Measurements from ENCODE around the gene LGR4. TPM values are rescaled to one million over a fixed set of nuclear protein-coding genes. Genes with fewer than 3 reads are reported as not detected.

Gene LGR4
- total RNA-seq, 3 donors from 2014 or later, result 81.9 to 185 (median 104) TPM

DNA sequence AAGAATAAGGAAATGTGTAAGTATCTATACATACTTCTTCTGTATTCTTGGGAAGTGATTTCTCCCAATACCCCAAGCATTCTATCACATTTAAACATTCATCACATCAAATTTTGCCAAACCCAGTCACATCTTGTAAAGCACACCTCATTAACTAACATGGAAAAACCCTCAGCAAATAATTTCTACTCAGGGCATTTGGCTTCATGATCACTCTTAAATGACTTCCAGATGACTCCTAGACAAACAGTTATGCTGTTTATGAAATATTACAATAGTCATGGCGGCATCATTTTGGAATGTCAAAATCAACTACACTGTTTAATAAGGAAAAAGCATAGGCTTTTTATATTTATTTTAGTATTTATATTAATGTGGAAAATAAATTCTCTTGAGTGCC lies 62.3 kb downstream of the LGR4 start:
- no peak overlapping the region for H3K4me3 ChIP-seq
- TF ChIP-seq, protein P1, sequence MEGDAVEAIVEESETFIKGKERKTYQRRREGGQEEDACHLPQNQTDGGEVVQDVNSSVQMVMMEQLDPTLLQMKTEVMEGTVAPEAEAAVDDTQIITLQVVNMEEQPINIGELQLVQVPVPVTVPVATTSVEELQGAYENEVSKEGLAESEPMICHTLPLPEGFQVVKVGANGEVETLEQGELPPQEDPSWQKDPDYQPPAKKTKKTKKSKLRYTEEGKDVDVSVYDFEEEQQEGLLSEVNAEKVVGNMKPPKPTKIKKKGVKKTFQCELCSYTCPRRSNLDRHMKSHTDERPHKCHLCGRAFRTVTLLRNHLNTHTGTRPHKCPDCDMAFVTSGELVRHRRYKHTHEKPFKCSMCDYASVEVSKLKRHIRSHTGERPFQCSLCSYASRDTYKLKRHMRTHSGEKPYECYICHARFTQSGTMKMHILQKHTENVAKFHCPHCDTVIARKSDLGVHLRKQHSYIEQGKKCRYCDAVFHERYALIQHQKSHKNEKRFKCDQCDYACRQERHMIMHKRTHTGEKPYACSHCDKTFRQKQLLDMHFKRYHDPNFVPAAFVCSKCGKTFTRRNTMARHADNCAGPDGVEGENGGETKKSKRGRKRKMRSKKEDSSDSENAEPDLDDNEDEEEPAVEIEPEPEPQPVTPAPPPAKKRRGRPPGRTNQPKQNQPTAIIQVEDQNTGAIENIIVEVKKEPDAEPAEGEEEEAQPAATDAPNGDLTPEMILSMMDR (IDR thresholded peaks at IDR 0.05), result no peak
- ATAC-seq (no peak), DNase-seq (no peak)
- intact Hi-C loops (cut with DNase I, micrococcal nuclease), result no loop called here
- no peaks in the 10 kb centered on the region for H3K4me1 ChIP-seq (ENCODE audit: low read depth)
- no peaks in the 10 kb centered on the region for H3K9me3 ChIP-seq
- H3K36me3 ChIP-seq (ENCODE audit: low read depth), result no peaks in the 10 kb centered on the region

DNA sequence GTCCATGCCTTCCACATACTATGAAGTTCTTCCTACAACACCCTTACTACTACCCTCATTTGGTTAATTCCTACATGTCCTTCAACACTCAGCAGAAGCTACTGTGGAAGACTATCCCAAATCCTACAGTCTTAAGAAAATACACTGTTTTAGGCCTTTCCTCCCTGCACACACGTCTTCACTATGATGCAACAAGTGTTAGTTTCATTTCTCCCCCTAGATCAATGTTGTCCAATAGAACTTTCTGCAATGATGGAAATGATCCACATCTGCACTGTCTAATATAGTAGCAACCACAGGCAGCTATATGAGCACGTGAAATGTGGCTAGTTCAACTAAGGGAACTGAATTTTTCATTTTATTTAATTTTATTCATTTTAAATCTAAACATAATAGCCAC lies 62.8 kb downstream of the LGR4 start:
- intact Hi-C loops (cut with DNase I, micrococcal nuclease), result no loop called here
- no peak for ATAC-seq
- Histone ChIP-seq H3K4me1 (ENCODE audit: low read depth) (no peaks in the 10 kb centered on the region), H3K36me3 (ENCODE audit: low read depth) (no peaks in the 10 kb centered on the region), H3K9me3 (no peaks in the 10 kb centered on the region), H3K4me3 (no peak overlapping the region)
- TF ChIP-seq, protein P1 (IDR thresholded peaks at IDR 0.05), result no peak
- DNase-seq, result no peak

DNA sequence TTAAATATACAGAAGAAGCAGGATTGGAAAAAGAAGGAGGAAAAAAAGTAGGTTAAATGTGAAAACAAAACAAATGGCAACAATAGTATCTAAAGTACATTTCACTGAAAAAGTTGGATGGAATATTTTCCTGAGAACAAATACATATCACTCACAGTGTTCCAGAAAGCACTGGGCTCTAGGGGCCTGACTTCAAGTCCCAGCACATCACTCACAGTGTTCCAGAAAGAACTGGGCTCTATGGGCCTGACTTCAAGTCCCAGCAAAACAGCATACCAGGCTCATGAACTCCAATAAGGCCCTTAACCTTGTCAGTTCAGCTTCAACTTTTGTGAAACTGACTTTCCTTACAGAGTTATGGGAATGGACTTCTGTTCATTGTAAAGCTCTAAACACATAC lies 63.5 kb downstream of the LGR4 start:
- intact Hi-C loops (cut with DNase I, micrococcal nuclease), result no loop called here
- TF ChIP-seq, protein P1 (IDR thresholded peaks at IDR 0.05), result no peak
- Histone ChIP-seq H3K4me1 (ENCODE audit: low read depth) (no peaks in the 10 kb centered on the region), H3K36me3 (ENCODE audit: low read depth) (no peaks in the 10 kb centered on the region), H3K4me3 (no peak overlapping the region), H3K9me3 (no peaks in the 10 kb centered on the region)
- ATAC-seq (no peak), DNase-seq (no peak)

DNA sequence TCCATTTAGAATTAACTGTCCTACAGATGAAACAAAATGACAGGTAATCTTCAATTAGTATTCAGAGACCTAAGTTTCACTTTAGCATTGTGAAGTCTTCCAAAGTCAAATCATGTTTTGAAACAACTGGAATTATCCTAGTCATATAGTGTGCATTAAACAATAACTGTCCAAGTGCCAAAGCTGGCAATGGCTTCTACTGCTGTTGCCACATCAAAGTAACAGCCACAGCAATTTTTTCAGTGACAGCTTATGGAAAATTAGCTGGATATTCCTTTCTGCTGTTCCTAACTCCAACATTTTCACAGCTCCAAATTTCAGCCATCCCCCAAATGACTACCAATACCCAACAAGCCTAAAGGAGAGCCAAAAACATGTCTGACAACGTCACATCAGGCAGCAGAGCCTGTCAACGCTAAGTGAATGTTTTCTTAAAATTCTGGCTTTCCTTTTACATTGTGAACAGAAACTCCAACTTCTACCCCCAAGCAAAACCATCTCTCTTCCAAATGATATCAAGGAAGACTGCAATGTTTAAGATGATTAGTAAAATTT lies 64.3 kb downstream of the LGR4 start:
- Histone ChIP-seq H3K36me3 (ENCODE audit: low read depth) (no peaks in the 10 kb centered on the region), H3K4me3 (no peak overlapping the region), H3K9me3 (no peaks in the 10 kb centered on the region), H3K4me1 (ENCODE audit: low read depth) (peaks cover under 1% of the 10 kb centered on the region)
- intact Hi-C loops (cut with DNase I, micrococcal nuclease), result no loop called here
- TF ChIP-seq, protein P1 (IDR thresholded peaks at IDR 0.05), result no peak
- no peak for ATAC-seq
- DNase-seq, result no peak

DNA sequence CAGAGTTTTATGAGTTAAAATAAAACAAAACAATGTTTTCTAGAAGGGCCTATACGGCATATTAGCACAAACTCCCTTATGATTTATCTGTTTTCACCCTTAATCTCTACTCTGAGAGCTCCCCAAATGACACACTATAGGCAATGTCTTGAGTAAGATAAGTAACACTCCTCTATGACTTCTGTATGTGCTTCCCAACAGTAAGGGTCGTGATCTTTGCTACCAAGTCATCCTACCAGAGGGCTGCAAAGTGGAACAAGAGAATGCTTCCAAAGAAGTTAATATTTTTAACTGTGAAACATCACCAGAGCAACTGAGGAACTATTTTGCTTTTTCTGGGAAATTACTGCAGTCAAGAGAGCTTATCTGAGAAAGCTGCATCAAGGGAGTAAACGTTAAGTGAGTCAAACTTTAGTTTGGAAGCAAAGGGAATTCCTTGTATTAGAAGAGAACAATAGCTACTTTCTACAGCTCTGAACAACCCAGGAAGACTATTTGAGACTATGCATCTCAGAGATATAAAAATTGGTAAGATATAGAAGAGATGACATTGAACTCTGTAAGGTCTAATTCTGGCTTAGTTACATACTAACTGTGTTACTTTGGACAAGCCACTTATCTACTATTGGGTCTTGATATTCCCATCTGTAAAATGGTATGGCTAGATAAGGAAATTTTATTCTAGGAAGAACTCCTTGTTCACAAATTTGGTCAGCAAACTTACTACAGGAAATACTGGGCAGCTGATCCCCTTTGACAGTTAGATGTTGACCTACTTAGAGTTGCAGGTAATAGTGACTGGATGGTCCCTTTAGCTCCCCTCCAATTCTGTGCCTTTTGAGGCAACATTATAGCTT lies 65.9 kb downstream of the LGR4 start:
- TF ChIP-seq, protein P1 (IDR thresholded peaks at IDR 0.05), result no peak
- H3K4me3 ChIP-seq, result no peak overlapping the region
- DNase-seq (no peak), ATAC-seq (no peak)
- H3K36me3 ChIP-seq (ENCODE audit: low read depth), result no peaks in the 10 kb centered on the region
- H3K9me3 ChIP-seq, result no peaks in the 10 kb centered on the region
- intact Hi-C loops (cut with DNase I, micrococcal nuclease), result no loop called here
- peaks cover 16% of the 10 kb centered on the region for H3K4me1 ChIP-seq (ENCODE audit: low read depth)

Measured in mucosa of descending colon (tissue), 3 donors.